ENCODE data around the gene DHX40.
"Not testable (repeated sequence)": the region's sequence is repeated elsewhere in the genome, so short reads cannot be mapped to it uniquely, and the experiment has no call there.

Gene DHX40

DNA sequence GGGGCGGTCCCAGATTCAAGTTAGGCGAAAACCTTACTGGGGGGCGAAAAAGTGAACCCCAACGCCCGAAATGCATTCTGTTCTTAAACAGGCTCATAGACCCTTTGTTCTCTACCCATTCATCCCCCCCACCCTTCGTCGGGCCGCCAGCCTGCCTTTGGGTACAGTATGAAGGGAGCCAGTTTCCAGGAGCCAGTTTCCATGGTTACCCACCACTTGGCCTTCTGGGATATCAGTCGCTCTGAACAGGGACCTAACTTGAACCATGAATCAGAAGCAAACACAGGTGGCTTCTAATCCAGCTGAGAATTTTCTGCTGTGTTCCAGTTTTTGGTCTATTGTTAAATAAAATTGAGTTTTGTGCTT lies 532 bp downstream of the DHX40 start:
- peak; percentile 66 for DNase-seq

DNA sequence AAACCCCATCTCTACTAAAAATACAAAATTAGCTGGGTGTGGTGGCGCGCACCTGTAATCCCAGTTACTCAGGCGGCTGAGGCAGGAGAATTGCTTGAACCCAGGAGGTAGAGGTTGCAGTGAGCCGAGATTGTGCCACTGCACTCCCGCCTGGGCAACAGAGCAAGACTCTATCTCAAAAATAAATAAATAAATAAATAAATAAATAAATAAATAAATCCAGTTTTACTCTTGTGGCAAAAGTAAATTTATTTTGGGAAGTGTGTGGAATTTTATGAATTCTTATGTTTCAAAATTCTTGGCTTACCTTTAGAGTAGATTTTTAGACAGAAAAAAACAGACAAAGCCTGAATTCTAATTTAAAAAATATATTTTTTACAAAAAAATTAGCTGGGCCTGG lies 3.7 kb downstream of the DHX40 start:
- not testable (repeated sequence) for DNase-seq

DNA sequence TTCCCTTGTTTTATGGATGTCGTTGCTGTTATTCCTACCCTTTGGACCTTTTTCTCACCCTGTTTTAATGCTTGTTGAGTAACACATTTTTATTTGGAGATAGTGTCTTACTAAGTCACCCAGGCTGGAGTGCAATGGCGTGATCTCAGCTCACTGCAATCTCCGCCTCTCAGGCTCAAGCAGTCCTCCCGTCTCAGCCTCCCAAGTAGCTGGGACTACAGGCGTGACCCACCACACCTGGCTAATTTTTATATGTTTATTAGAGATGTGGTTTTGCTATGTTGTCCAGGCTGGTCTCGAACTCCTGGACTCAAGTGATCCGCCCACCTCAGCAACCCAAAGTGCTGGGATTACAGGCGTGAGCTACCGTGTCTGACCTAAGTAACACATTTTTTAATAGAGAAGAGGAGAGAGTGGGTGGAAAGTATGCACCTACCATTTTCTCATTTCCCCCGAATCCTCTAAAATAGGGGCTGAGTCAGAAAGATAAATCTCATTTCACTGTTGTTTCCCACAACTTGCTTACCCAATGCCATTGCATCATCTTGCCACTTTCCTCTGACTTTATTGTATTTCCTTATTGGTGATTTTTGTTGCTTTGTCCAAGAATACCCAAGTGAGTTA lies 7.0 kb downstream of the DHX40 start:
- peak; percentile 57 for DNase-seq

DNA sequence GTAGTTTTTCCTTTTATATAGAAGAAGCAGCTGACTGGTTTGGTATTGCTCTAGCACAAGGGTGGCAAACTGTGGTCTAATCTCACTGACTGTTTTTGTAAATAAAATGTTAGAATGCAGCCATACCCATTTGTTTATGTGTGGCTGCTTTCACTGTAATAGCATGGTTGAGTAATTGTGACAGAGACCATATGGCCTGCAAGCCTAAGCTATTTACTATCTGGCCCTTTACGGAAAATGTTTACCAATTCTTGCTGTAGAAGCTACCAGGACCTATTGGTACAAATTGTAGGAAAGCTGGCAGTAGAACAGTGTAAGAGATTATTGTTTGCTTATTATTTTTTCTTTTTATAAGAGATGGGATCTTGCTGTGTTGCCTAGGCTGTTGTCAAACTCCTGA lies 18.8 kb downstream of the DHX40 start:
- not testable (repeated sequence) for DNase-seq

DNA sequence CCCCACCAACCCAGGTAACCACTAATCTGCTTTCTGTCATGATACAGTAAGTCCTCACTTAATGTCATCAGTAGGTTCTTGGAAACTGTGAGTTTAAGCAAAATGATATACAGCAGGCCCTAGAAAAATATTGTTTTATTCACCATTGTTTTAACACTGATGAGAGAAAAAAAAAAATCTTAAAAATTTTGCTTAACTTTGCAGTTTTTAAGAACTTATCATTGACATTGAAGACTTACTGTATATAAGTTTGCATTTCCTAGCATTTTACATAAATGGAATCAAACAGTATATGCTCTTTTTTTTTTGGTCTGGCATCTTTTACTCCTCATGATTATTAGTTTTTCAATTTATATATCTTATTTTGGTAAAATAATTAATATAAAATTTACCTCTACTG lies 34.8 kb downstream of the DHX40 start:
- DNase-seq: no peak

DNA sequence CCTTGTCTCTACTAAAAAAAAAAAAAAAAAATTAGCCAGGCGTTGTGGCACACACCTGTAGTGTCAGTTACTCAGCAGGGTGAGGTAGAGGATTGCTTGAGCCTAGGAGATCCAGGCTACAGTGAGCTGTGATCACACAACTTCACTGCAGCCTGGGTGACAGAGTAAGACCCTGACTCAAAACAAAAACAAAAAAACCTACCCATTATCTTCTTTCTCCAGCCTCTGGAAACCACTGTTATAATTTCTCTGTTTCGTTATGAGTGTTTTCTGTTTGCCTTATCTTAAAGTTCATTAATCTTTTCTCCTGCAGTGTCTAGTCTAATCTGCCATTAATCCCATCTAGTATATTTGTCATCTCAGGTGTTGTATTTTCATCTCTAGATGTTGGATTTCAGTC lies 35.7 kb downstream of the DHX40 start:
- DNase-seq: no peak

DNA sequence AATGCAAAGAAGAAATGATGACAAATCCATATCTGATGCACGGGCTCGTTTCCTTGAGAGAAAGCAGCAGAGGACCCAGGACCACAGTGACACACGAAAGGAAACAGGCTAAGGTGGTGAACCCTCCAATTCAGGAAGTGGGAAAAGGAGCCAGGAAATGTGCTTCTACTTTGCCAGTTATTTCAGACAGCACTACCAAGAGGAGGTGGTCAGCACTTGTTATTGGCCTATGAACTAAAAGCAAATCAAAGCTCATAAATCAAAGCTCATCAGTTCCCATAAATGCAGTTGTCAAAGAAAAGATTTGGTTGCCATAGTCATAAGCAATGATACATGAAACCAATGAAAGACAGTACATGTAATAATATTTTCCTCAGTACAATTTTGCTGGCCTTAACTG lies 41.7 kb downstream of the DHX40 start:
- no peak for DNase-seq

DNA sequence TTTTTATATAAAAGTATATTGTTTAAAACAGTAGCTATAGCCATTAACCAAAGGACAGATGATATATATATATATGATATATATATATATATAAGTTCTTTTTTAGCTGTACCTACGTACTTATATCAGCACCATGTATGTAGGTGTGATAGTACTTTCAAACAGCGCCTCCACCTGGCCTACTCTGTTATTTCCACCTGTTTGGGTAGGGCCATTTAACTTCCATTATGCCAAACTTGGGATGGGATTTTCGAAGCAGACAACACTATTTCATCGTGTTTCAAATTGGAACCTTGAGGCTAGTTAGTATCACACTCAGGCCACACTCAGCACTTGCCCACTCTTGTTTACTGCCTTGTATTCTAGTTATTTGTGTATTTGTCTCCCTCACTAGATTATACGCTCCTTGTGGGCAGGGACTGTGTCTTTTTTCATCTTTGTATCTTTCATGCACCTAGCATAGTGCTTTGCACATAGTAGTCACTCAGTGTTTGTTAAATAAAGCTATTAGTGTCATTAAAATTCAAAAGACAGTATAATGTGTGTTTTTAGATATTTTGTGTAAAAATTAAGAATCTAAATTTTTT lies 42.5 kb downstream of the DHX40 start:
- DNase-seq: peak; percentile 71

DNA sequence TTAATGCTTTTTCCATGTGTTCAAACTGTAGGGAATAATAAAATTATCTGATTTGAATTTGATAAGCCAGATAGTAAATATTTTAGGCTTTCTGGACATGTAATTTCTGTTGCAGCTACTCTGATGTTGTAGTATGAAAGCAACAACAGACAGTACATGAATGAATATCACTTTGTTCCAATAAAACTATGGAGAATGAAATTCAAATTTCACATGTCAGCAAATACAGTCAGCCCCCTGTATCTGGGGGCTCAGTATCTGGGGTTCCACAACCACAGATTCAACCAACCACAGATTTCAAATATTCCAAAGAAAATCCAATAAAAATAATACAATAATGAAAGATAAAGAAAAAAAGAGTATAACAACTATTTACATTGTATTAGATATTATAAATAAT lies 46.1 kb downstream of the DHX40 start:
- DNase-seq: no peak

DNA sequence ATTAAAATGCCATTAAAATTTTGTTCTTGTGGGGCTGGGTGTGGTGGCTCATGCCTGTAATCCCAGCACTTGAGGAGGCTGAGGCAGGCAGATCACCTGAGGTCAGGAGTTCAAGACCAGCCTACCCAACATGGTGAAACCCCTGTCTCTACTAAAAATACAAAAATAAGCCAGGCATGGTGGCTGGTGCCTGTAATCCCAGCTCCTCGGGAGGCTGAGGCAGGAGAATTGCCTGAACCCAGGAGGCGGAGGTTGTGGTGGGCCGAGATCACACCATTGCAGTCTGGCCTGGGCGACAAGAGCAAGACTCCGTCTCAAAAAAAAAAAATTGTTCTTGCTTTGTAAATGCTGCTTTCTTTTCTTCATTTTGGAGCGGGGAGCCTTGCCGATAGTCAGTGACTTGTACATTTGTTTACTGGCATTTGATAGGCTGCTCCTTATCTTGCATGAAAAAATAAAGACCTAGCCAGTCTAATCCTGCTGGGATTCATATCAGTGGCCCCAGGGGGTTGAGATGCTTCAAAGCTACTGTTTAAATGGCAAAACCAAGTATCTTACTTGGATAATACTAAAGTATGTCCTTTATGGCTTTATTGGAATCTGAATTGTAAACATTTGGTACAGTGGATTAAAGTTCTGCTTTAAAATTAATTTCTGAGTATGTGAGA lies 51.0 kb downstream of the DHX40 start:
- no peak for DNase-seq

DNA sequence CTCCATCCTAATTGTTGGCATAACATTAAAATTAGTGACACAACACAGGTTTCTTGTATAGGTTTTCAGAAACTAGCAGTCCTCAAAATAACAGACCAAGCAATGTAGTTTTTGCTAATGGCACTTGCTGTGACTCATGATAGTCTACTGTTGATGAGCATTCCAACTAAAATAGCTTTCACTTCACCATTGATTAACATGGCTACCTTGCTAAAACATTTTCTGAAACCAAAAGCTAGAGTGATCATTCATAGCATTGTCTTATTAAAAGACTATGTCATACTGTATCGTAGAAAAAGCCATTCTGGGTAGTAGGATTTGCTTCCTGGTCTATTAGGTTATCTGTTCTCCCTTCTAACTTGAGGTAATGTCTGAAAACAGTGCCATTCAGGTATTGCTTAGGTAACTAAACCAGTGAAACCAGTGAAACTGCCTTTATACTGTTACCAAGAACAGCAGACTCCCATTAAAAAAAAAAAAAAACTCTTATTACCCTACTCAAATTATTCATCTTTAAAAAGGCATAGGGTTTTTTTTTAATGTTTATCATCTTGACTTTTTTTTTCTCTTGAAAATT lies 51.8 kb downstream of the DHX40 start:
- DNase-seq: no peak

DNA sequence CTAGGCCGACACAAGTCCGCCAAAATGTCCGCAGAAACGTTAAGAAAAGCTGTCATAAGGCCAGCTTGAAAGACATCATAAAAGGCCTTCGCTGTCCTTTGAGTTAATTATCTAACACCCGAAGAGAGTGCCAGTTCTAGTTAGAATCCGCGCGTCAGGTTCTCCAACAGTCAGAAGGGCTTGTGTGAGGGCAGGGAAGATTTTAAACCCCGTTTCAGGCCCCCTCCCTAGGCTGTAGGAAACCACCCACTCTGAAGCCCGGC lies 53.6 kb downstream of the DHX40 start:
- no peak for DNase-seq

DNA sequence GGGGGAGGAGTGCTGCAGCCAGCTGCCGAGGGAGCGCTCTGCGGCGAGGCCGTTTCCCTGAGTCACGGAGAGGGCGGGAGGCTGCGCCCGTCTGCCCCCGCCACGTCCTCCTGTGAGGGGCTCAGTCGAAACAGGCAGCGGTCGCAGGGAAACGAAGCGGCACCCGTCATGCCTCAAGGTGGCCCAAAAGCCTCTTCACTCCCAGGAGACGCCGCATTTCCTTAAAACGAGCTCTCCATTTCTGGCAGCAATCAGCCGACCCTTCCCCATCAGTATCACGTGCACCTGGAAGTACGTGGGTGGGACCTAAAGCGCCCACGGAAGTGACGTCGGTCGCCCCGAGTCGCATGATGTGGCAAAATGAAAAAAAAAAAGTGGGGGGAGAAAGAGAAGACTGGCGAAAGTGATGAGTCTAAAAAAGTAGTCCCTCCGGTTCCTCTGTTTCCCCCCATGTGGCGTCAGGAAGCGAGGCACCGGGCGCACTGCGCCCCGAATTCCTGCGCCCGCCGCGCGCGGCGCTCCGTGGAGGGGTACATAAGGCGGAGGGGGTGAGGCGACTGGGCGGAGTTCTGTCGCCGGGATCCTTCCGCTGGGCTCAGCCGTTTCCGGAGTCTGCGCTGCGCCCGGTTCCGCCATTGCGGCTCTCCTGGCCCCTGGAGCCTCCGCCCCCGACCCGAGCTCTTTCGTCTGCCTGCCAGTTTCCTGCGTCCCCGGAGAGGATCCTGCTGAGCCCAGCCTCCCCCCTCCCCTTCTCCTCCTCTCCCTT lies 54.1 kb downstream of the DHX40 start, which contains the start of gene CLTC:
Gene CLTC (plus strand): TSS at position 598 of the 766 bp plus-strand sequence. CDS start 237 bp downstream, outside the sequence.
- DNase-seq: peak; percentile 93

DNA sequence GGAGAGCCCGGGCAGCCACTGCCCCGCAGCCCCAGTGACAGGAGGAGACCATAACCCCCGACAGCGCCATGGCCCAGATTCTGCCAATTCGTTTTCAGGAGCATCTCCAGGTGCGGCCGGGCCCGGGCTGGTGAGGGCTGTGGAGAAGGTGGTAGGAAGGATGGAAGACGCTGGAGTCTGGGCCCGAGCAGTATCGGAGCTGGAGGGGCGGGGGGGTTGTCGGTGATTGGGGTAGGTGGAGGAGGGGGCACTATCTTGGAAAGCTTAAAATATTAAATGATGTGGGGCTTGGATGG lies 54.6 kb downstream of the DHX40 start:
- DNase-seq: no peak

DNA sequence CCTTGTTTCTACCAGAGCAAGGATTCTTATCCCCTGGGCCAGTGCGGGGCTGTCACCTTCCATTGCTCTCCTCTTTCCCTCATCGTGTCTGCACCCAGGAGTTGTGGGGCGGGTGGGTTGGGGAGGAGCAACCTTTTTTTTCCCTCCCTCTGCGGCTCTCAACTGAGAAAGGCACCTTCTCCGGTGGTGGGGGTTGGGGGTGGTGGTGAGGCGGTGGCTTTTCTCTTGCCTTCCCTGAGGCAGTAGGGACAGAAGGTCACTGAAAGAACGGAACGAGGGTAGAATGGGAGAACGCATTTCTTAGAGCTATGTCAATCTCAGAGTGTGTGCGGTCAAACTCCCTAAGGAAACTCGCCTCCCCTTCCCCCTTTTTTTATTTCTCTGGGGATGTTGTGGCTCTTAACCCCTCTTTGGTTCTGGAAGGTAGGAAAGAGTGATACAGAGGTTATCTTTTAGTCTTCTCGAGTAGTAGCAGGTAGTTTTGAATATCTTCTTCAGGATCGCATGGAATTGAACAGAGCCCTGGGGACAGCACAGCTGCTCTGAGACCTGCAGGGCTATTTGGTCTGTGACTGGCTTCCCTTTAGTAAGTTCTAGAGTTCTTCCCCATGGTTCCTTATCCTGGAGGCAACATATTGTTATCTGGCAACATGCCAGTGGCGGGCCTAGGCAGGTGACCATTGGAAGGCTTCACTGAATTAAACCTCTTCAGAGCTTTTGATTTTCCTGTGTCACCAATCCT lies 55.3 kb downstream of the DHX40 start:
- peak; percentile 71 for DNase-seq

DNA sequence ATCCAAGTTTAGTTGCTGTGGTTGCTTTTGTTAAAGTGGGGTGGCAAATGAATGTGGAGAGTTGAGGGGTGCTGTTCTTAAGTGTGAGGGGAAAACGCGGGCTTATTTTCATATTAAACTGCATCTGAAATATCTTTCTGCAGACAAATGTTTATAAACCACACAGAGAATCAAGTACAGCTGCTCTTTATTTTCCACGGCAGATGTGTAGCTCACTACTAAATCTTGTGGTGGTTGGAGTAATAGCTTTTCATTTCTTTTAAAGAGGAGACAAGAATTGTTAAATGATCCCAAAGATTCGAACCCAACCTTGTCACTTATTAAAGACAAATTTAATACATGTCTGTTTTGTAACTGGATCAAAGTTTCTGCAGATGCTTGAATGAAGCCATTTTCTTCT lies 56.4 kb downstream of the DHX40 start:
- DNase-seq: no peak

DNA sequence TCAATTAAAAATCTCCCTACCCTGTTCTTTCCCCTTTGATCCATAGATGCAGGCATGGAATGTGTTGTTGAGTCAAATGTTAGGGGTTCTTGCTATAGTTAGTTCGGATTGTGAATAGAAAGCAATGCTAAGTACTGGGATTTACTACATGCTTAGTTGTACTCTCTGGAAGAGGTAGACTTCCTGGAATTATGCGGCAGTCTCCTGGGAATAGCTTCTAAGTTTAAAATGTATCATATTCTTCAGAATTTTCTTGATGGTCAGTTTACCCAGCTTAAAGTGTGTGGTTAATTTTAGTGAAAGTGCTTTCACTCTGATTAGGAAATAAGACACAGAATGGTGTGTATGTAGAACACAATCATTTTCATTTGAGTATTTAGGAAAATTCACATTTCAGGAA lies 57.7 kb downstream of the DHX40 start:
- no peak for DNase-seq

DNA sequence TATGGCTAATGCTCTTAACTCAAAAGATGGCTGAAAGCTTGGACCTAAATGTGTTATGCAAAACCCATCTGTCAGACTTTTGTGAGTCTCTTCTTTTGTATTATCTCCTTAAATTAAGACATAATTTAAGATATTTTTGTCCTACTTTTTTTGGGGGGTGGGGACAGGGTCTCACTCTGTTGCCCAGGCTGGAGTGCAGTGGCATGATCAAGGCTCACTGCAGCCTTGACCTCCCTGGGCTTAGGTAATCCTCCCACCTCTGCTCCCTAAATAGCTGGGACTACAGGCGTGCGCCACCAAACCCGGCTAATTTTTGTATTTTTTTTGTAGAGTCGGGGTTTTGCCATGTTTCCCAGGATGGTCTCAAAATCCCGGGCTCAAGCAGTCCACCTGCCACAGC lies 61.3 kb downstream of the DHX40 start:
- no peak for DNase-seq

DNA sequence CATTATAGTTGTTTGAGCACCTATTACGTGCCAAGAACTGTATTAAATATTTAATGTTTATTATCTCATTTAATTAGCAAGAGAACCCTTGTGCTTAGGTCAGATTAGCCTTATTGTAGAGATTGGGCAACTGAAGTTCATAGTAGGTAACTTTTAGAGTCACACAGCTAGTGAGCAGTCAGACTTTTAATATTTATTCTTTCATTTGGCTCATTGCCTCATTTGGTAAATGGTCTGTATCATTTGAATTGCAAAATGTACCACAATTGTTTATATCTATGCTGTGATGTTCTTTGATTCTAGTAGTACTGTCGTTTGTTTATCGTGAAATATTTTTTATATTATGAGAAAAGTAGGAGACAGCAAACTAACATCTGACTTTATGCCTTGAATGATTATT lies 61.9 kb downstream of the DHX40 start:
- DNase-seq: no peak

DNA sequence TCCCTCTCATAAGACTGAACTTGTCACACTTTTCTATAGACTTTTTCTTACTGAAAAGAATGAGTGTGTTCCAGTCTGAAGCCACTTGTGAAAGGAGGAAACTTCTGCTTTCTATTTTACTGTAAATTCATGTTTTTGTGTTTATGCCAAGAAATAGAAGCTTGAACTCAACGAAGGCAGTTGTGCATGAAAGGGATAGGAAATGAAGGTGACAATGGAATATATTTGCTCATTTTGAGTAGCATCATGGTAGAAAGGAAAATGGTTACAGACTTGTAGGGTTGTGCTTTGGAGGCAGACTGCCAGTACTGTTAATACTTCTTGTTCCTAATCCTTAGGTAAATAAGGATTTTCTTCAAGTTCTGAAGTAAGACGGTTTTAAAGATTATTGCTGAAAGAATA lies 62.4 kb downstream of the DHX40 start:
- DNase-seq: no peak

DNA sequence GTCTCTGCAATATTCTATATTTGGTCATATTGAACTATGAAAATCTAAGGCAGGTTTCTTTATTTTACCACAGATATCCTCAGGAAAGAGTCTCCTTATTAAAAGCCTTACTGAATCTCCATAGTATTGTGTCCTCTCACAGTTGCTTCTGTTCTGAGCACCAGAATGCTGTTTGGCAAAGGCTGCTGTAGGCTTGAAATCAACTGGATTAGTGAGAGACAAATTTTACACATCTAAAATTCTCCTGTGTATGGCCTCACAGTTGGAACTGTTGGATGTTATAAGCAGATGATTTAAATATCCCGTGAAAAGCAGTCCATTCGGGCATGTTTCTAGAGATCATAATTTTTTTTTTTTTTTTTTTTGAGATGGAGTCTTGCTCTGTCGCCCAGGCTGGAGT lies 63.8 kb downstream of the DHX40 start:
- no peak for DNase-seq

DNA sequence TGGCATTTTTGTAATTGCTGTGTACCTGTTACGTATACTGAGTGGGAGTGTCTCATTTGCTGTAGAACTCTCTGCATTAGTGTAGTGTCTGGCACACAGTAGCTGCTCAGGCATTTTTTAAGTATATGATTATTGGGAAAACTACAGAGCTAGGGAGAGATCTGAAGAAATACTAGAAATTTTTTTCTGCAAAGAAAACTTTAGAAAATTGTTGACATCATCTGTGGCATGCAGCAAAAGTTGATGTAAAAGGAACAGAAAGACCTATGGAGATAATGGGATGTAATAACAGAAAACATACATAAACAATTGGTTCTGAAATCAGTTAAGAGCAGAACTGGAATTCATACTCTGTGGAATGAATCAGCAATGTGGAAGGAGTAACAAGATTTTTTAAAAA lies 65.9 kb downstream of the DHX40 start:
- no peak for DNase-seq

DNA sequence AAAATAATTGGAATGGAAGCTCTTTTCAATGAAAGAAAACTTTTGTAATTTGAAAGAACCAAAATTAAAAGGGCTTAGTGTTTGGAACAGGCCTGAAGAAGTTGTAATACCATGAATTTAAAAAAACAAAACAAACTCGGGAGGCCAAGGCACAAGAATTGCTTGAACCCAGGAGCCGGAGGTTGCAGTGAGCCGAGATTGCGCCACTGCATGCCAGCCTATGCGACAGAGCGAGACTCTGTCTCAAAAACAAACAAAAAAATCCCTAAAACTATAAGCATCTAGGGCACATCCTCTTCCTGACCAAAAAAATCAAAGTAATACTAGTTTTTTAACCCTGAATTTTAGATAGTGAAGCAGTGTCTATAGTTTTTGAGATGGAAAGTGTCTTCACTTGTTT lies 67.0 kb downstream of the DHX40 start:
- DNase-seq: no peak
